K562 (cell line): ENCODE results near the gene RPS10. TPM values are rescaled to one million over a fixed set of nuclear protein-coding genes. Genes with fewer than 3 reads are reported as not detected.
A peak's percentile ranks its signal among the peaks of the same experiment; 100 is the strongest.

Experiments
- CHD1 ChIP-seq: fragments of 200-600 bp; sonication (generic); IDR thresholded peaks from one replicate; pipeline ENCODE4 v1.6.1; 2012; ENCODE audit warnings: mild to moderate bottlenecking, moderate library complexity, low read length, inconsistent platforms
- ELF4 ChIP-seq: fragments of 450-650 bp; formaldehyde crosslinking; IDR thresholded peaks from 2 replicates; pipeline ENCODE4 v1.4.0; 2022; ENCODE audit warnings: missing genetic modification characterization
- FOXA3 ChIP-seq, 2 experiments: fragments of 450-650 bp in 1 of 2; sonication (generic) in 1 of 2; formaldehyde crosslinking; IDR thresholded peaks in 1 of 2; conservative IDR thresholded peaks in 1 of 2; 2 replicates each; pipeline versions ENCODE4 v1.4.0 to v1.8.0; 2020 to 2022; ENCODE audit warnings: mild to moderate bottlenecking in 2 of 2, missing genetic modification reagents in 1 of 2
- GATA2 ChIP-seq: sonication (generic); formaldehyde crosslinking; IDR thresholded peaks from 2 replicates; pipeline ENCODE4 v1.4.0; 2020; ENCODE audit warnings: mild to moderate bottlenecking, missing genetic modification reagents
- NEUROD1 ChIP-seq: fragments of 150-350 bp; IDR thresholded peaks from 2 replicates; pipeline ENCODE4 v1.6.1; 2014; ENCODE audit warnings: borderline replicate concordance, low read length, low read depth; ENCODE audit not compliant: partially characterized antibody
- NR2C1 ChIP-seq, 2 experiments: fragments of 450-650 bp; IDR thresholded peaks; 2 replicates each; pipeline ENCODE4 v1.6.1; 2017; ENCODE audit warnings: mild to moderate bottlenecking in 2 of 2, antibody characterized with exemption in 1 of 2, inconsistent platforms in 1 of 2, missing compliant biosample characterization in 1 of 2, missing genetic modification characterization in 1 of 2
- NRF1 ChIP-seq, 2 experiments: fragments of 450-650 bp; IDR thresholded peaks in 1 of 2; conservative IDR thresholded peaks in 1 of 2; 2 replicates each; pipeline ENCODE4 v1.6.1; 2014; ENCODE audit warnings: mild to moderate bottlenecking in 2 of 2
- POLR2H ChIP-seq: IDR thresholded peaks from 2 replicates; pipeline ENCODE4 v1.6.1; 2016; ENCODE audit warnings: missing genetic modification characterization, low read depth, mild to moderate bottlenecking, control low read depth, missing compliant biosample characterization, moderate library complexity
- PTTG1 ChIP-seq: fragments of 450-650 bp; IDR thresholded peaks from 2 replicates; pipeline ENCODE4 v1.6.1; 2016; ENCODE audit warnings: low read depth, mild to moderate bottlenecking, missing genetic modification characterization, missing compliant biosample characterization
- RUNX1 ChIP-seq: sonication (generic); IDR thresholded peaks from 2 replicates; pipeline ENCODE4 v1.6.1; 2016; ENCODE audit warnings: antibody characterized with exemption, low read depth
- YY1 ChIP-seq, 3 experiments: IDR thresholded peaks; 2 replicates each; pipeline ENCODE4 v1.6.1; 2011; ENCODE audit warnings: low read length in 2 of 3, mild to moderate bottlenecking in 2 of 3, moderate library complexity in 2 of 3, borderline replicate concordance in 1 of 3, control low read depth in 1 of 3, low read depth in 1 of 3; ENCODE audit not compliant: insufficient read depth in 3 of 3, insufficient replicate concordance in 2 of 3, control insufficient read depth in 1 of 3, insufficient read length in 1 of 3; ENCODE audit errors: extremely low read depth in 1 of 3
- ZBTB26 ChIP-seq: fragments of 450-650 bp; formaldehyde crosslinking; IDR thresholded peaks from 2 replicates; pipeline ENCODE4 v1.4.0; 2022; ENCODE audit warnings: missing genetic modification characterization
- ZBTB9 ChIP-seq: fragments of 450-650 bp; formaldehyde crosslinking; IDR thresholded peaks from 2 replicates; pipeline ENCODE4 v1.4.0; 2020; ENCODE audit warnings: mild to moderate bottlenecking, moderate library complexity
- ZFX ChIP-seq: sonication (generic); formaldehyde crosslinking; IDR thresholded peaks from 2 replicates; pipeline ENCODE4 v1.8.0; 2022; ENCODE audit warnings: mild to moderate bottlenecking, missing genetic modification reagents, moderate library complexity
- ZNF212 ChIP-seq: fragments of 450-650 bp; formaldehyde crosslinking; IDR thresholded peaks from 2 replicates; pipeline ENCODE4 v1.4.0; 2020; ENCODE audit warnings: mild to moderate bottlenecking
- ZNF395 ChIP-seq: fragments of 200-800 bp; sonication (Bioruptor generic); IDR thresholded peaks from 2 replicates; pipeline ENCODE4 v1.6.1; 2017; ENCODE audit warnings: missing genetic modification characterization, missing compliant biosample characterization
- ZNF76 ChIP-seq: fragments of 250-450 bp; sonication (Bioruptor Pico); IDR thresholded peaks from 2 replicates; pipeline ENCODE4 v1.4.0; 2020; ENCODE audit warnings: mild to moderate bottlenecking, moderate library complexity, borderline replicate concordance
- ZNF830 ChIP-seq: fragments of 250-450 bp; sonication (Bioruptor Pico); IDR thresholded peaks from 2 replicates; pipeline ENCODE4 v1.5.0; 2021; ENCODE audit warnings: mild to moderate bottlenecking
- polyA plus RNA-seq, 8 experiments: library from polyadenylated mRNA; depleted of rRNA in 4 of 8; stranded (reverse) in 5 of 8; unstranded in 3 of 8; fragments of >200 nt; fragmentation: Nextera tagmentation in 2 of 8; fragmentation: Illumina TruSeq in 1 of 8; extraction: Ambion mirVana in 2 of 8; extraction: Trizol in 1 of 8; gene quantifications; 2 replicates each; pipeline versions ENCODE4 v1.2.1 to v1.2.3, GENCODE V29; 2011 to 2014; ENCODE audit warnings: inconsistent platforms in 1 of 8, missing spikeins in 1 of 8
- total RNA-seq, 7 experiments: library from RNA; depleted of rRNA in 6 of 7; stranded (reverse); fragments of >200 nt in 6 of 7; fragmentation: Illumina TruSeq in 2 of 7; extraction: Trizol in 2 of 7; gene quantifications; 2 replicates each; pipeline versions ENCODE4 v1.2.1 to v1.2.3, GENCODE V29; 2011 to 2021; ENCODE audit warnings: low replicate concordance in 1 of 7
- TF ChIP-seq, protein P1 (sequence below): fragments of 250-450 bp; sonication (Bioruptor Pico); IDR thresholded peaks from 2 replicates; pipeline ENCODE4 v1.9.0; 2021; ENCODE audit warnings: mild to moderate bottlenecking, inconsistent platforms

Gene RPS10
- total and polyA plus RNA-seq, 9 of the 15 experiments (the other 6 are each of a cell fraction or from before 2014, with no cell fraction given) = 2,680 to 5,251 (median 3,876) TPM

DNA sequence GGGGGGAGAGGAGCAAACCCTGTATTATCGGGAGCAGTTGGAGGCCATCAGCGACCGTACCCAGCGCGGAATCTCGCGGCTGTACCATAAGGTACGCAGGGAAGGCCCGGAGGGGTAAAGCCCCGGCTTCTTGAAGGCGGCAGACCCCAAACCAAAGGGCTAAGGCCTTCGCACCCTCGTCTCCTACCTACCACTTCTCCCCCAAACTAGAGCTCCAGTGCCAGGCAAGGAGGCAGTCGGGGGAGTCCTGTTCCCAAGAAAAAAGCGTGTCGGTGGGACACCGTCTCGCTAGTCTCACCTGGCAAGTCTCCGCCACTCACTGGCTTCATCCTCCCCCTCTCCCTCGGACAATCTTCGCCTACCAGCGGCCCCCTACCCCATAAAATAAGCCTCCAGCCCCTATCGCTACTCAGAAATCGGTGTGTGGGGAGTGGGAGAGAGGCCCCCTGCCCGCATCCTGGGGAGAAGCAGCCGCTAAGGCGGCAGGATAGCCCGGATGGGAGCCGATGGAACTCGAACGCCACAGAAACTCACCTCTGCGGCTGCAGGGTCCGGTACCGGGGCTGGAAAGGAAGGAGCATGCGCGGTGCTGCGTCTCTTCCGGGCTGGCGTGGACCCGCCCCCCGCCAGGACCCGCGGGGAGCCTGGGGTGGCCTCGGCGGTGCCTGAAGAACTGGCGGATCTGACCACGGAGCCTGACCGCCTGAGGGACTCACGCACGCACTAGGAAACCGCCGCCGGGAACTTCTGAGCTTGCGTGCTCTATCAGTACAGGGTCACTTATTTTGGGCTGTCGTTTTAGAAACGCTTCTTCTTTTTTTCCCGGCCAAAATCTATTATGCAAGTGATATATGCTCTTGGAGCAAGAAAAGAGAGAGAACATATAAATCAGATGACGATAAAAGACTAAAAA, at the start of gene RPS10 (continued):
- peak in 2 of 3 experiments; percentile 54 to 61 for TF ChIP-seq YY1 (IDR thresholded peaks at IDR 0.05; ENCODE audit: borderline replicate concordance in 1 of 3, control insufficient read depth in 1 of 3, extremely low read depth in 1 of 3, insufficient read depth in 3 of 3, insufficient read length in 1 of 3, insufficient replicate concordance in 2 of 3, low read depth in 1 of 3, low read length in 2 of 3)
- peak; percentile 86 for TF ChIP-seq ZBTB9 (CRISPR knock-in tag)
- peak in 1 of 2 experiments; percentile 38; a peak in 1 of 4 replicates for TF ChIP-seq FOXA3 (CRISPR knock-in tag; conservative IDR thresholded peaks at IDR 0.05 in 1 of 2, IDR thresholded peaks at IDR 0.05 in 1 of 2)
- peak; percentile 96 for TF ChIP-seq POLR2H (tag)
- no peak for TF ChIP-seq PTTG1 (tag)
- 0 out of 2 replicates have a peak, but pooled peaks have one; percentile 84 for TF ChIP-seq ZNF830 (CRISPR knock-in tag)
- peak; percentile 78 for TF ChIP-seq NEUROD1
- TF ChIP-seq CHD1 = peak; percentile 71
- TF ChIP-seq NRF1 (conservative IDR thresholded peaks at IDR 0.05 in 1 of 2, IDR thresholded peaks at IDR 0.05 in 1 of 2) = peak; percentile 92 to 94
- no peak for TF ChIP-seq NR2C1 (IDR thresholded peaks at IDR 0.05)
- no peak for TF ChIP-seq NR2C1 (tag; IDR thresholded peaks at IDR 0.05)
- TF ChIP-seq ZNF76 (CRISPR knock-in tag) = peak; percentile 60; the same call in 1 of the 2 replicates
- no peak for TF ChIP-seq ZNF395 (CRISPR knock-in tag)
- TF ChIP-seq ZBTB26 = 0 out of 2 replicates have a peak, but pooled peaks have one; percentile 61
- no peak for TF ChIP-seq GATA2
- TF ChIP-seq ELF4 (CRISPR knock-in tag) = peak; percentile 83
- no peak for TF ChIP-seq ZNF212 (CRISPR knock-in tag)
- peak; percentile 77 for TF ChIP-seq ZFX
- TF ChIP-seq, protein P1, sequence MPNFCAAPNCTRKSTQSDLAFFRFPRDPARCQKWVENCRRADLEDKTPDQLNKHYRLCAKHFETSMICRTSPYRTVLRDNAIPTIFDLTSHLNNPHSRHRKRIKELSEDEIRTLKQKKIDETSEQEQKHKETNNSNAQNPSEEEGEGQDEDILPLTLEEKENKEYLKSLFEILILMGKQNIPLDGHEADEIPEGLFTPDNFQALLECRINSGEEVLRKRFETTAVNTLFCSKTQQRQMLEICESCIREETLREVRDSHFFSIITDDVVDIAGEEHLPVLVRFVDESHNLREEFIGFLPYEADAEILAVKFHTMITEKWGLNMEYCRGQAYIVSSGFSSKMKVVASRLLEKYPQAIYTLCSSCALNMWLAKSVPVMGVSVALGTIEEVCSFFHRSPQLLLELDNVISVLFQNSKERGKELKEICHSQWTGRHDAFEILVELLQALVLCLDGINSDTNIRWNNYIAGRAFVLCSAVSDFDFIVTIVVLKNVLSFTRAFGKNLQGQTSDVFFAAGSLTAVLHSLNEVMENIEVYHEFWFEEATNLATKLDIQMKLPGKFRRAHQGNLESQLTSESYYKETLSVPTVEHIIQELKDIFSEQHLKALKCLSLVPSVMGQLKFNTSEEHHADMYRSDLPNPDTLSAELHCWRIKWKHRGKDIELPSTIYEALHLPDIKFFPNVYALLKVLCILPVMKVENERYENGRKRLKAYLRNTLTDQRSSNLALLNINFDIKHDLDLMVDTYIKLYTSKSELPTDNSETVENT (CRISPR knock-in tag) = peak; percentile 7
- TF ChIP-seq RUNX1 = no peak
